Measurements from ENCODE around the gene MCOLN3. TPM values are rescaled to one million over a fixed set of nuclear protein-coding genes. Genes with fewer than 3 reads are reported as not detected.

MCOLN3 gene
- total and polyA plus RNA-seq, 2 of the 4 experiments (the other 2 are of a cell fraction): 0.03 TPM; not detected in 1

- TF ChIP-seq CTCF (conservative IDR thresholded peaks at IDR 0.05; ENCODE audit: low read depth, low read length) (no peak), MAZ (IDR thresholded peaks at IDR 0.05; ENCODE audit: borderline replicate concordance, low read depth, low read length) (no peak), USF2 (IDR thresholded peaks at IDR 0.05; ENCODE audit: low read depth, low read length) (no peak), MAFK (IDR thresholded peaks at IDR 0.05; ENCODE audit: low read depth, low read length) (no peak), SMC3 (IDR thresholded peaks at IDR 0.05; ENCODE audit: low read depth, low read length) (no peak), MXI1 (IDR thresholded peaks at IDR 0.05; ENCODE audit: borderline replicate concordance, low read depth, low read length) (no peak), RFX5 (IDR thresholded peaks at IDR 0.05; ENCODE audit: low read depth, low read length) (no peak), RCOR1 (IDR thresholded peaks at IDR 0.05; ENCODE audit: insufficient replicate concordance, low read length) (no peak), POLR2A (IDR thresholded peaks at IDR 0.05; ENCODE audit: low read depth, low read length) (no peak), CEBPB (IDR thresholded peaks at IDR 0.05; ENCODE audit: low read depth, low read length) (no peak), NFE2L2 (IDR thresholded peaks at IDR 0.05; ENCODE audit: low read depth, low read length) (no peak), ELK1 (IDR thresholded peaks at IDR 0.05; ENCODE audit: borderline replicate concordance, low read depth, low read length) (no peak), FOS (IDR thresholded peaks at IDR 0.05; ENCODE audit: low read depth, low read length) (no peak), BHLHE40 (IDR thresholded peaks at IDR 0.05; ENCODE audit: low read depth, low read length) (no peak)
- Histone ChIP-seq H4K20me1 (ENCODE audit: insufficient read depth, low read length) (no peaks in the 10 kb centered on the region), H2AK9ac (replicated peaks; ENCODE audit: low read depth, low read length, poor library complexity) (no peak overlapping the region), H3K9me3 (ENCODE audit: control insufficient read depth, insufficient read depth, low read length) (no peaks in the 10 kb centered on the region), H2BK120ac (ENCODE audit: low read depth, low read length) (no peak overlapping the region), H2AFZ (replicated peaks; ENCODE audit: low read length, poor library complexity) (no peak overlapping the region), H3K9ac (ENCODE audit: low read depth, low read length) (no peak overlapping the region), H4K5ac (ENCODE audit: low read depth, low read length) (no peak overlapping the region), H3K18ac (ENCODE audit: low read depth, low read length) (no peak overlapping the region), H3K23ac (ENCODE audit: low read depth, low read length) (no peak overlapping the region), H2AK5ac (ENCODE audit: low read depth, low read length) (no peak overlapping the region), H2BK20ac (ENCODE audit: low read depth, low read length) (no peak overlapping the region), H3K4me2 (ENCODE audit: low read depth, low read length) (no peak overlapping the region), H3K9me1 (ENCODE audit: insufficient read depth, low read length) (no peaks in the 10 kb centered on the region), H3K4ac (ENCODE audit: low read depth, low read length) (no peak overlapping the region), H4K8ac (ENCODE audit: low read depth in 2 of 2, low read length in 2 of 2) (no peak overlapping the region), H3K4me1 (ENCODE audit: control insufficient read depth, insufficient read depth, low read length) (no peaks in the 10 kb centered on the region), H3K36me3 (ENCODE audit: control insufficient read depth, insufficient read depth, low read length) (no peaks in the 10 kb centered on the region), H2BK5ac (ENCODE audit: low read depth, low read length, poor library complexity, severe bottlenecking) (no peak overlapping the region), H3K27me3 (ENCODE audit: control insufficient read depth, insufficient read depth, low read length) (peaks cover 11% of the 10 kb centered on the region), H4K91ac (ENCODE audit: insufficient read depth, low read depth, low read length) (no peak overlapping the region), H2BK15ac (ENCODE audit: low read depth, low read length) (no peak overlapping the region), H3K79me1 (ENCODE audit: low read depth in 1 of 2, low read length in 2 of 2) (no peaks in the 10 kb centered on the region), H3K14ac (replicated peaks; ENCODE audit: low read depth, low read length) (no peak overlapping the region), H3K56ac (ENCODE audit: extremely low read depth, insufficient read depth, low read length) (no peak overlapping the region), H3K27ac (ENCODE audit: insufficient read depth, low read length) (no peak overlapping the region), H3K4me3 (ENCODE audit: insufficient read depth, low read depth, low read length) (no peak overlapping the region)
- no TSS peak for BruUV-seq (replicated peaks)
- intact Hi-C loops (cut with micrococcal nuclease): no loop called here
- WGBS, 2 experiments (ENCODE audit: extremely low coverage in 2 of 2, insufficient read length in 1 of 2): no CpG with 5 or more reads among the region's 2 CpGs
- dilution Hi-C loops (cut with HindIII; ENCODE audit: low sequenced_read_pairs, unreplicated experiment): no loop called here
- POLR2A ChIA-PET (ENCODE audit: unreplicated experiment): interaction anchor here (0.6 kb wide), 1 partner anchor 159 kb away, joined by 4 read pairs; no protein-coding TSS in a partner anchor
- DNase-seq (no peak), ATAC-seq (ENCODE audit: low read depth) (no peak)
- in situ Hi-C loops (cut with MboI; ENCODE audit: low sequenced_read_pairs): no loop called here
- CTCF ChIA-PET: no interaction called here
Observed at GRCh38 chr1:85093644-85094043, 45.3 kb upstream of the MCOLN3 start.

Data from IMR-90 (cell line).